Measurements from ENCODE around the gene NCAM1.
"Not testable (repeated sequence)": the region's sequence is repeated elsewhere in the genome, so short reads cannot be mapped to it uniquely, and the experiment has no call there.

The NCAM1 gene

DNA sequence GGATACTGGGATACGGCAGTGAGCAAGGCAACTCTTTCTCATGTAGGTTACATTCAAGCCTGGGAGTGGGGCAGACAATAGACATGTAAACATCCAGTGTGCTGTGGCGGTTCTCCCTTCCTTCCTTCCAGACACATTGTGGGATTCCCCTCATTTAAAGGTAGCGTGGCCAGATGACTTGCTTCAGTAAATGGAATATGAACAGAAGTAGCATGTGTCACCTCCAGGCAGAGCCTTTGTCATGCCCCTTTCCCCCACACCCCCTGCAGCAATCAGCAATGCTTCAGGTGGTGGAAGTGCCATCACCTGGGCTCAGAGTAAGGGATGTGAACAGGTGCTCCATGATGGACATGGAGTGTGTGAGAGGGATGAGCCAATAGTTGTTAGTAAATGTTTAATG lies 318.4 kb downstream of the NCAM1 start:
- no peak for DNase-seq (ENCODE audit: low read depth)

GRCh38 chr11:113281052-113281725 lies 320.0 kb downstream of the NCAM1 start:
- DNase-seq (ENCODE audit: low read depth), result no peak

- no peak for DNase-seq (ENCODE audit: low read depth)
These were observed 321.7 kb downstream of the NCAM1 start for GRCh38 chr11:113282898-113283437.

DNA sequence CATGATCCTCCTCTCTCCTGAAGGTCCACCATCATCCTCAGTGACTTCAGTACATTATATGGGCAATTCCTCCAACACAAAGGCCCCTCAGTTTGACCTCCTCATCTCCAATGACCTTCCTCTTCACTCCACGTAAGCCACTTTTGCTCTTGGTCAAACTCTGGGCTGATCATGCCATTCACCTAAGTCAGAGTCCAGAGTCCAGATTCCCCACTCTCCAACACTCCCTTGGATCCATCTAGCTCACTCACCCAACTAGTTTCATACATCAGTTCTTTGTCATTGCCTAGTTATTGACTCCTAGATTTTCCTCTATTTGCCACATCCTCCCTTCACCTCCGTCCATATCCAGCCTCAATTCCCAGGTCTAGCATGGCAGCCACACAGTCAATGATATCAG lies 322.7 kb downstream of the NCAM1 start:
- DNase-seq (ENCODE audit: low read depth), result no peak

DNA sequence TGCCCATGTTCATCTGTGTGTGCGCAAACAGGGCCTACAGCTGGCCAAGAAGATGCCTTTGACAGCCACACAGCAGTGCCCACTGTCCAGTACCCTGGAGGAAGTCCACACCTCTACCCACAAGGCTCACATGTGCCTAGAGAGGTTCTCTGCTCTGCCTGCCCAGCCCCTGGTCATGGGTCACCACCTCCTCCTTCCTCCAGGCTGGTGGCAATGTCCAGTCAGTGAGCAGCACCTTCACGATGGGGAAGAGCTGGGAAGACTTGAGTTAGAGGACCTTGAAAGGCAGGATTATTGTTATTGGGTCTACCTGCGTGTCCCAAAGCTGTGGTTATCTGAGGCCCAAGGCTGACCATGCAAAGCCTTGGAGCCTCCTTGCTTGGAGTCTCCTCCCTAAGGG lies 324.8 kb downstream of the NCAM1 start:
- no peak for DNase-seq (ENCODE audit: low read depth)

GRCh38 chr11:113286509-113287497 lies 325.6 kb downstream of the NCAM1 start:
- DNase-seq (ENCODE audit: low read depth), result no peak

GRCh38 chr11:113287801-113288200 lies 326.6 kb downstream of the NCAM1 start:
- DNase-seq (ENCODE audit: low read depth), result no peak

- DNase-seq (ENCODE audit: low read depth), result no peak
These were observed 327.2 kb downstream of the NCAM1 start for GRCh38 chr11:113288286-113288863.

DNA sequence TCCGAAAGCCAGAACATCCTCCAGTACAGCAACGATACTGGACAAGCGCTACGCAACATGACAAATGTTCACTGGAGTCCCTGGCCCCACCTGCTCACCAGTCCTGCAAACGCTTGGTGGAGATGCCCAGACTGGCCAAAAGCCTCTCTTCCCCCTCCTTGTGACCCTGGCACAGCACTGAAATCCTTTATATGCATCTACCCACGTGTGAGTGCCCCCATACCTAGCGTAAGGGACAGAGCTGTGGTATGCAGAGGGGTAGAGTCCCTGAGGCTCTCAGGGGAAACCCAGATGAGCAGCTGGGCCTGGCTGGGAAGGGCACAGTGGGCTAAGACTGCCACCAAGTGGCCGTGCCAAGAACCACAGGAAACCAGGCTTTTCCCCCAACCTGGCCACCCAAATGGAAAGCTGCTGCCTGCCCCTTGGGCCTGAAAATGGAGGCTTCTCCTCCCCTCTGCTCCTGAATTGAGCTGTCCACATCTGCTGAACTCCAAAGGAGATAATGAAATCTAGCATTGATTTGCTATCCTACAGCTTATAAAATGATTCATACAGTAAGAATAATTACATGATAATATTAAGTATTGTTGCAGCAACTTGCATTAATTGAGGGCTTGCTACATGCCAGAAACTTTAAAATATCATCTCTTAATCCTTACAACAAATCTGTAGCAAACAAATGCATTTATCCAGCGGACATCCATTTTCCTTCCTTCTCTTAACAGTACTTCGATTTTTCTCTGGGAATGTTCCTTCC lies 328.4 kb downstream of the NCAM1 start:
- DNase-seq (ENCODE audit: low read depth), result peak; percentile 25

DNA sequence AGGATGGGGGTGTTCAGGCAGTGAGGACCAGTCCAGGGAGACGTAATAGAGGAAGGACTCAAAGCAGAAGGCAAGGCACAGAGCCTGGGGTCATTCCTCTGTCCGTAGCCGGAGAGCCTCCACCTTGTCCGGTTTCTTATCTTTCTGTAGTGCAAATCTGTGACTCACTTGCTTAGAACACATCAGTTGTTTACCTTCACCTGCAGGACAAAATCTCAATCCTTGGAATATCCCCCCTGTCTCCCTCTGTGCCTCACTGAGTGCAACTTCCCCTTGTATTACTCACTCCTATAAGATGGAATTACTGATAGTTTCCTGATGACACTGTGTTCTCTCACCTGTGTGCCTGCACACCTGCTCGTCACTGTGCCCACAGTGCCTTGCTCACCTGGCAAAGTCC lies 332.7 kb downstream of the NCAM1 start:
- no peak for DNase-seq (ENCODE audit: low read depth)

DNA sequence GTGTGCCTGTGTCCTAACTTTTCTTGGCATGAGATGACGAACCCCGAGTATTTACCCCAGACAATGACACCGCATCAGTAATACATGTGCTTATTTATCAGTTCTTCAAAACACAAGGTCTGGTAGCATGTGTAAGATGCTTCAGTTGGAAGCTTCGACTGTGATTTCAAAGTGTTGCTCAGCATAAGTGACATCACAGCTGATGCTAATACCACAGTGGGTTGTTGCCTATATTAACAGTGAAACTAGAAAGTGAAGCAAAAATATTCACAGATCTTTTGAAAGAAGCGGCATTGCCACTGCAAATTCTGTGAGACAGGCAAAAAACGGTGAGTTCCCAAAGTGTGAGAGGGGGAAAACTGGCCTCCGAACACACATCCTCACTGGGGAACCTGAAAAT lies 334.8 kb downstream of the NCAM1 start:
- DNase-seq (ENCODE audit: low read depth), result no peak

- no peak for DNase-seq (ENCODE audit: low read depth)
These were observed 335.4 kb downstream of the NCAM1 start for GRCh38 chr11:113296447-113297205.

- DNase-seq (ENCODE audit: low read depth), result not testable (repeated sequence)
These were observed 337.3 kb downstream of the NCAM1 start for GRCh38 chr11:113298496-113298895.

- no peak for DNase-seq (ENCODE audit: low read depth)
These were observed 343.7 kb downstream of the NCAM1 start for GRCh38 chr11:113304916-113305315.

DNA sequence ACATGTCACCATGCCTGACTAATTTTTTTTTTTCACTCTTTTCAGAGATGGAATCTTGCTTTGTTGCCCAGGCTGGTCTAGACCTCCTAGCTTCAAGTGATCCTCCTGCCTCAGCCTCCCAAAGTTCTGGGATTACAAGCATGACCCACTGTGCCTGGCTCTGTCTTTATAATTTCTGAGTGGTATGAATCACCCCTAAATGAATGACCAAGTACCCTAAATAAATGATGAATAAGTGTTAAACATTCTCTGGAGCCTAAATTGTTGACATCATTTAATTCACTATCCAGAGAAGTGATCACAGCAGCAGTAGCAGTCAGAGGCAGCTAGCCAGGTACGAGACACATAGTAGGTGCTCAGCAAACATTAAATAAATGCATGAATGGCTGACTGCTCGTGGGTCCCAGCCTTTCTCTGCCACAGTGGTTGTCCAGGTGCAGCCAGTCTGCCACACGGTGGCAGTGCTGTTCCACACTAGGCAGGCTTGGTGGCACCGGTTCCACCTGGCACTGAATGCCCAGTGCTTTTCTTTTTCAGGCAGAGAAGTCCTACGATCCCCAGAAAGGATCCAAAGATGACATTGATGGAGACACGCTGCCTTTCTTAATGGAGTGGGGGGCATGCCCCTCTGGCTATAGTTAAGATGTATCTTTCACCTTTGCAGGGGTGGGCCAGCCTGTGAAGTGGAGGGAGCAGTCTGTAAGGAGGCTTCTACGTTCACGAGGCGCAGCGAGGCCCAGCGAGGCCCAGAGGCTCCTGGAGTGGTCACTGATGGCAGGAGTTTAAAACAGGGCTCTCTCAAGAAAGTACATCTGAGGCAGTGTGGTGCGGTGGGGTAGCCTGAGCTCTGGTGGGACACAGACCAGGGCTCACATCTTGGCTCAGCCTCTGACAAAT lies 344.5 kb downstream of the NCAM1 start:
- DNase-seq (ENCODE audit: low read depth), result peak; percentile 40

- no peak for DNase-seq (ENCODE audit: low read depth)
These were observed 347.4 kb downstream of the NCAM1 start for GRCh38 chr11:113308601-113309000.

- no peak for DNase-seq (ENCODE audit: low read depth)
These were observed 350.3 kb downstream of the NCAM1 start for GRCh38 chr11:113311536-113311935.

- DNase-seq (ENCODE audit: low read depth), result no peak
These were observed 352.4 kb downstream of the NCAM1 start for GRCh38 chr11:113313601-113314000.

DNA sequence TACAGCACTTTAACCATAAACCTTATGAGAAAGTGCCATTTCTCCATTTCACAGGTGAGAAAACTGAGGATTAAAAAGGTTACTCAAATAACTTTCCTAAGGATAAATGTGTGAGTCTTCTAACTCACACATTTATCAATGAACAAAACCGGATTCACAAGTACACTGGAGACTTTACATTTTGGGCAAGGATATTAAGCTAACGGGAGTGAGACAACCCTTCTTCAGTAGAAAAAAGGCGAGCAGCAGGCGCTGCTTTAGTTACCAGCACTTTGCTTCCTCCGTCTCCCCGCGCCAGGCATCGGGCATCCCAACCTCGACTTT lies 352.8 kb downstream of the NCAM1 start:
- no peak for DNase-seq (ENCODE audit: low read depth)

Data from activated gamma-delta T cell treated with anti-CD3 and anti-CD28 coated beads, Interleukin-2, amount 50 U/mL, for 16 hours (primary cell).